K562 (cell line): ENCODE results near the gene OR9A2. TPM values are rescaled to one million over a fixed set of nuclear protein-coding genes. Genes with fewer than 3 reads are reported as not detected.

ENCODE experiments used
- ATAC-seq: fragments of 200-7000 bp; cut with Tn5 transposase; 3 replicates; pipeline ENCODE4 v1.9.1; 2020; ENCODE audit warnings: moderate library complexity
- BruUV-seq: library from RNA; stranded (reverse); fragments of 400-500 nt; replicated peaks from 2 replicates; lab custom pipeline; 2021; lab: Mats Ljungman, UMichigan
- CTCF ChIA-PET: fragments of 300-600 bp; formaldehyde crosslinking; extraction: SDS; loops from one replicate; lab custom pipeline; 2021; ENCODE audit warnings: low intra/inter-chr PET ratio; lab: Yijun Ruan, JAX
- POLR2A ChIA-PET: fragments of 300-600, 350-650 bp; sonication (Branson Sonifier 250); formaldehyde crosslinking; extraction: SDS; loops from one replicate; lab custom pipeline; 2021; ENCODE audit warnings: antibody characterized with exemption, inconsistent platforms; lab: Yijun Ruan, JAX
- DNase-seq, 4 experiments: peaks; one replicate each; pipeline versions ENCODE4 v3.0.0 to v3.0.0-alpha.2; 2011 to 2018; ENCODE audit warnings: low spot score in 3 of 4, mixed read lengths in 3 of 4; ENCODE audit errors: extremely low read depth in 1 of 4
- FAIRE-seq: peaks from 2 replicates; lab custom pipeline; 2011; peaks lifted over from hg19 to GRCh38; lab: Jason Lieb, UNC
- H2AFZ ChIP-seq: 2 replicates; pipeline ENCODE4 v1.6.0; 2011; ENCODE audit warnings: low read depth, low read length, control low read depth, inconsistent platforms
- H3K27ac ChIP-seq: fragments of 200-600 bp; 3 replicates; pipeline ENCODE4 v1.8.0; 2011; ENCODE audit warnings: low read depth, mild to moderate bottlenecking, control low read depth, inconsistent platforms, low read length, moderate library complexity, mixed read lengths; ENCODE audit errors: extremely low read depth
- H3K27me3 ChIP-seq, 2 experiments: fragments of 300-600 bp in 1 of 2; 2 replicates in 1 of 2; 3 replicates in 1 of 2; pipeline versions ENCODE4 v1.6.0 to v1.8.0; 2011; ENCODE audit warnings: inconsistent platforms in 2 of 2, low read length in 2 of 2, mild to moderate bottlenecking in 1 of 2, mixed read lengths in 1 of 2, moderate library complexity in 1 of 2; ENCODE audit not compliant: control insufficient read depth in 2 of 2, insufficient read depth in 2 of 2
- H3K36me3 ChIP-seq: fragments of 300-600 bp; 3 replicates; pipeline ENCODE4 v1.8.0; 2011; ENCODE audit warnings: mild to moderate bottlenecking, low read length, inconsistent platforms; ENCODE audit not compliant: control insufficient read depth, insufficient read depth
- H3K4me1 ChIP-seq, 2 experiments: fragments of 200-600 bp in 1 of 2; replicated peaks in 1 of 2; 2 replicates in 1 of 2; 3 replicates in 1 of 2; pipeline versions ENCODE4 v1.5.1 to v1.8.0; 2011; ENCODE audit warnings: inconsistent platforms in 2 of 2, low read length in 2 of 2, mild to moderate bottlenecking in 1 of 2, mixed read lengths in 1 of 2, moderate library complexity in 1 of 2; ENCODE audit not compliant: control insufficient read depth in 2 of 2, insufficient read depth in 2 of 2
- H3K4me2 ChIP-seq: 2 replicates; pipeline ENCODE4 v1.6.1; 2011; ENCODE audit warnings: low read length, control low read depth, inconsistent platforms, mixed read lengths; ENCODE audit not compliant: insufficient read depth
- H3K4me3 ChIP-seq: fragments of 200-600 bp; sonication (generic), shearing (Covaris generic); 2 replicates; pipeline ENCODE4 v1.5.1; 2016; ENCODE audit warnings: control low read depth, inconsistent platforms
- H3K79me2 ChIP-seq: fragments of 200-600 bp; 3 replicates; pipeline ENCODE4 v1.8.0; 2011; ENCODE audit warnings: low read length, inconsistent platforms; ENCODE audit not compliant: control insufficient read depth, insufficient read depth
- H3K9ac ChIP-seq, 2 experiments: 2 replicates each; pipeline versions ENCODE4 v1.6.0 to v1.6.1; 2011; ENCODE audit warnings: low read depth in 2 of 2, low read length in 2 of 2, control low read depth in 1 of 2, inconsistent platforms in 1 of 2, mild to moderate bottlenecking in 1 of 2, mixed read lengths in 1 of 2; ENCODE audit not compliant: insufficient read depth in 1 of 2
- H3K9me1 ChIP-seq: one replicate; pipeline ENCODE4 v1.6.0; 2011; ENCODE audit warnings: inconsistent platforms, mild to moderate bottlenecking, low read length, moderate library complexity; ENCODE audit not compliant: control insufficient read depth, insufficient read depth
- H3K9me3 ChIP-seq: replicated peaks from 2 replicates; pipeline ENCODE4 v1.5.1; 2011; ENCODE audit warnings: low read depth, low read length, inconsistent platforms; ENCODE audit not compliant: control insufficient read depth, insufficient read depth
- H4K20me1 ChIP-seq: replicated peaks from 2 replicates; pipeline ENCODE4 v1.6.1; 2011; ENCODE audit warnings: low read length, inconsistent platforms, mixed read lengths; ENCODE audit not compliant: control insufficient read depth, insufficient read depth
- CXXC5 ChIP-seq: fragments of 250-450 bp; sonication (Bioruptor Pico); IDR thresholded peaks from 2 replicates; pipeline ENCODE4 v1.8.0; 2022; ENCODE audit warnings: inconsistent platforms, mild to moderate bottlenecking, moderate library complexity
- DNMT1 ChIP-seq: fragments of 450-650 bp; IDR thresholded peaks from 2 replicates; pipeline ENCODE4 v1.6.1; 2016; ENCODE audit warnings: antibody characterized with exemption, mild to moderate bottlenecking
- FUS ChIP-seq: fragments of 200-400 bp; formaldehyde crosslinking; optimal IDR thresholded peaks from 2 replicates; pipeline ENCODE3; 2017; ENCODE audit warnings: low read depth, low read length
- POLR3G ChIP-seq: IDR thresholded peaks from 2 replicates; pipeline ENCODE4 v1.6.1; 2011; ENCODE audit not compliant: insufficient read length, insufficient replicate concordance; ENCODE audit errors: extremely low read depth
- SMAD1 ChIP-seq: fragments of 150-350 bp; IDR thresholded peaks from 2 replicates; pipeline ENCODE4 v1.6.1; 2014; ENCODE audit warnings: low read length, low read depth; ENCODE audit not compliant: partially characterized antibody
- SPI1 ChIP-seq: IDR thresholded peaks from 2 replicates; pipeline ENCODE4 v1.6.1; 2011; ENCODE audit warnings: low read depth, low read length, control low read depth, borderline replicate concordance
- ZNF197 ChIP-seq: fragments of 200-800 bp; sonication (Bioruptor generic); IDR thresholded peaks from 2 replicates; pipeline ENCODE4 v1.6.1; 2016; ENCODE audit warnings: low read depth, missing genetic modification characterization, missing compliant biosample characterization
- ZNF324 ChIP-seq: fragments of 250-450 bp; sonication (Bioruptor Pico); IDR thresholded peaks from 2 replicates; pipeline ENCODE4 v1.4.0; 2020; ENCODE audit warnings: mild to moderate bottlenecking
- ZZZ3 ChIP-seq: fragments of 450-650 bp; IDR thresholded peaks from 2 replicates; pipeline ENCODE4 v1.6.1; 2016; ENCODE audit warnings: antibody characterized with exemption, mild to moderate bottlenecking, moderate library complexity
- WGBS: fragments of 100-300 bp; shearing (Covaris generic); methylation state at CpG from one replicate; pipeline ENCODE4 v1.1.6; 2016; ENCODE audit warnings: low coverage, mixed read lengths; ENCODE audit not compliant: insufficient coverage; ENCODE audit errors: missing lambda C conversion rate; 5-methylcytosine and 5-hydroxymethylcytosine counted together
- in situ Hi-C: fragments of 300-500 bp; cut with MboI; formaldehyde crosslinking; loops from 4 replicates; pipeline ENCODE4 v1.15.0; 2018; ENCODE audit warnings: inconsistent platforms, mixed read lengths
- intact Hi-C: fragments of 100-400 bp; cut with micrococcal nuclease; formaldehyde crosslinking; loops from 2 replicates; pipeline ENCODE4 v1.14.2; 2022
- polyA plus RNA-seq, 8 experiments: library from polyadenylated mRNA; depleted of rRNA in 4 of 8; stranded (reverse) in 5 of 8; unstranded in 3 of 8; fragments of >200 nt; fragmentation: Nextera tagmentation in 2 of 8; fragmentation: Illumina TruSeq in 1 of 8; extraction: Ambion mirVana in 2 of 8; extraction: Trizol in 1 of 8; gene quantifications; 2 replicates each; pipeline versions ENCODE4 v1.2.1 to v1.2.3, GENCODE V29; 2011 to 2014; ENCODE audit warnings: inconsistent platforms in 1 of 8, missing spikeins in 1 of 8
- total RNA-seq, 7 experiments: library from RNA; depleted of rRNA in 6 of 7; stranded (reverse); fragments of >200 nt in 6 of 7; fragmentation: Illumina TruSeq in 2 of 7; extraction: Trizol in 2 of 7; gene quantifications; 2 replicates each; pipeline versions ENCODE4 v1.2.1 to v1.2.3, GENCODE V29; 2011 to 2021; ENCODE audit warnings: low replicate concordance in 1 of 7
- TF ChIP-seq, protein P1 (sequence below), 2 experiments: fragments of 450-650 bp in 1 of 2; sonication (generic) in 1 of 2; formaldehyde crosslinking; conservative IDR thresholded peaks; 2 replicates each; pipeline versions ENCODE4 v1.4.0 to v1.8.1; 2020 to 2022; ENCODE audit warnings: mild to moderate bottlenecking in 1 of 2, missing genetic modification reagents in 1 of 2

Gene OR9A2
- total and polyA plus RNA-seq, 9 of the 15 experiments (the other 6 are each of a cell fraction or from before 2014, with no cell fraction given): not detected

DNA sequence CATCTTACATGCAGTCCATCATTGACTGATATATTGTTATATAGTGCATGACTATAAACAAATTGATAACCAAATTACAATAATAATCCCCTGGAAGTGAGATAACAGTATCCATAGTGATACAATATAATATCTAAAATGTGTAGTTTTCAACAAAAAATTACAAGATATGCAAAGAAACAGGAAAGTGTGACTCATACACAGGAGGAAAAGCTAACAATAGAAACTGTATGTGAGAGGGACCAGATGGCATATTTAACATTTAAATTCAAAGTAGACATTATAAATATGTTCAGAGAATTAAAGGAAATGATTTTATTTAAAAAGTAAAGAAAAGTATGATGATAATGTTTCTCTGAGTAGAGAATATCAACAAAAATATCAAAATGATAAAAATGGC, 8.0 kb downstream of the OR9A2 start (continued):
- no peak for TF ChIP-seq ZNF324 (CRISPR knock-in tag)
- no peak for TF ChIP-seq CXXC5 (CRISPR knock-in tag)
- no peak for TF ChIP-seq ZZZ3
- no peak for TF ChIP-seq POLR3G

DNA sequence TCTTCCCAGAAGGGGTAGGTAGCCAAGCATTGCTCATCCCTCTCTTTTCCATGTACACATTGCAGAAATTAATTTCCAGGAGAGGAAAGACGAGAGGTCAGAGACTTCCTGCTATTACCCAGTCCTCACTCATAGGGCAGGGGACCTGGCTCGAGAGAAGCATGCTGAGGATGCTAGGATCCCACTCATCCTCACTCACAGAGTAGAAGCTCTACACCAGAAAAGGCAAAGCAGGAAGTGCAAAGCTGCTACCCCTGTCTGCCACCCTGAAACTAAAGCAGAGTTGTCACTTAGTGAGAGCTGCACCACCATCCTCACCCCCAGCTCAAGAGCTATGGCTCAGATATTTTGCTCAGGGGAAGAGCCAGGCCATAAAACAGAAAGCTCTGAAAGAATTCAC, 9.9 kb downstream of the OR9A2 start:
- no peaks in the 10 kb centered on the region for H4K20me1 ChIP-seq
- no peaks in the 10 kb centered on the region for H3K36me3 ChIP-seq
- H3K27ac ChIP-seq: no peak overlapping the region
- peaks cover 7 to 10% of the 10 kb centered on the region in 2 experiments; a peak in 2 of 5 replicates for H3K27me3 ChIP-seq
- H3K4me1 ChIP-seq: no peaks in the 10 kb centered on the region
- no peak overlapping the region for H3K9ac ChIP-seq
- CTCF ChIA-PET: no interaction called here
- intact Hi-C loops: no loop called here
- H3K79me2 ChIP-seq: no peaks in the 10 kb centered on the region
- POLR2A ChIA-PET: interaction anchor here (0.6 to 1.8 kb wide), 6 partner anchors 9 to 162 kb away, joined by 3 to 5 read pairs (median 4); no protein-coding TSS in a partner anchor
- TF ChIP-seq, protein P1, sequence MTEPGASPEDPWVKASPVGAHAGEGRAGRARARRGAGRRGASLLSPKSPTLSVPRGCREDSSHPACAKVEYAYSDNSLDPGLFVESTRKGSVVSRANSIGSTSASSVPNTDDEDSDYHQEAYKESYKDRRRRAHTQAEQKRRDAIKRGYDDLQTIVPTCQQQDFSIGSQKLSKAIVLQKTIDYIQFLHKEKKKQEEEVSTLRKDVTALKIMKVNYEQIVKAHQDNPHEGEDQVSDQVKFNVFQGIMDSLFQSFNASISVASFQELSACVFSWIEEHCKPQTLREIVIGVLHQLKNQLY (CRISPR knock-in tag; conservative IDR thresholded peaks at IDR 0.05): no peak
- no peak for TF ChIP-seq ZNF197 (CRISPR knock-in tag)
- TF ChIP-seq FUS: no peak
- TF ChIP-seq DNMT1: no peak
- TF ChIP-seq SPI1: no peak
- TF ChIP-seq SMAD1: no peak
- H2AFZ ChIP-seq: no peak overlapping the region
- DNase-seq (no peak), FAIRE-seq (no peak), ATAC-seq (no peak)
- in situ Hi-C loops: loop anchor here (10.0 to 25.0 kb wide), 2 partner anchors 288 to 380 kb away; no protein-coding TSS in a partner anchor
- WGBS: 0% methylated on average over 2 of the region's 2 CpGs
- H3K9me3 ChIP-seq: no peaks in the 10 kb centered on the region
- no peak overlapping the region for H3K4me3 ChIP-seq
- H3K9me1 ChIP-seq: no peaks in the 10 kb centered on the region
- BruUV-seq: no TSS peak
- H3K4me2 ChIP-seq: no peak overlapping the region
